Karpas-422 (cell line): ENCODE results near the gene FBXO30. TPM values are rescaled to one million over a fixed set of nuclear protein-coding genes. Genes with fewer than 3 reads are reported as not detected.

Source experiments
- DNase-seq: peaks from one replicate; pipeline ENCODE4 v3.0.0-alpha.2; 2015
- H2AFZ ChIP-seq: fragments of 200-600 bp; sonication (generic); 2 replicates; pipeline ENCODE4 v1.6.1; 2014; ENCODE audit warnings: antibody characterized with exemption, low read length, mixed read lengths
- H3K27ac ChIP-seq: fragments of 200-600 bp; sonication (generic); 2 replicates; pipeline ENCODE4 v1.5.1; 2014; ENCODE audit warnings: mild to moderate bottlenecking, low read length, moderate library complexity
- H3K27me3 ChIP-seq: fragments of 200-600 bp; sonication (generic); 2 replicates; pipeline ENCODE4 v1.6.1; 2014; ENCODE audit warnings: low read length, mixed read lengths
- H3K36me3 ChIP-seq: fragments of 200-600 bp; sonication (generic); 2 replicates; pipeline ENCODE4 v1.6.1; 2014; ENCODE audit warnings: low read length, mixed read lengths; ENCODE audit not compliant: insufficient read depth
- H3K4me1 ChIP-seq: fragments of 200-600 bp; sonication (generic); 2 replicates; pipeline ENCODE4 v1.6.1; 2014; ENCODE audit warnings: mild to moderate bottlenecking, low read length, mixed read lengths
- H3K4me2 ChIP-seq: fragments of 200-600 bp; sonication (generic); 2 replicates; pipeline ENCODE4 v1.6.1; 2014; ENCODE audit warnings: low read length, low read depth, mild to moderate bottlenecking; ENCODE audit not compliant: poor library complexity, severe bottlenecking
- H3K4me3 ChIP-seq: fragments of 200-600 bp; sonication (generic); 2 replicates; pipeline ENCODE4 v1.5.1; 2014; ENCODE audit warnings: mild to moderate bottlenecking, antibody characterized with exemption, low read length, mixed read lengths
- H3K79me2 ChIP-seq: fragments of 200-600 bp; sonication (generic); 2 replicates; pipeline ENCODE4 v1.6.1; 2014; ENCODE audit warnings: mild to moderate bottlenecking, low read length, mixed read lengths
- H3K9ac ChIP-seq: fragments of 200-600 bp; sonication (generic); 2 replicates; pipeline ENCODE4 v1.6.0; 2014; ENCODE audit warnings: low read length
- H3K9me2 ChIP-seq: fragments of 200-600 bp; sonication (generic), shearing (Covaris generic); replicated peaks from 2 replicates; pipeline ENCODE4 v1.6.0; 2014; ENCODE audit warnings: mild to moderate bottlenecking, low read length, moderate library complexity; ENCODE audit not compliant: insufficient read depth
- H3K9me3 ChIP-seq: fragments of 300-700, 200-600 bp; sonication (generic); 2 replicates; pipeline ENCODE4 v1.6.1; 2014; ENCODE audit warnings: low read length, mixed read lengths
- H4K20me1 ChIP-seq: fragments of 200-600 bp; sonication (generic); 2 replicates; pipeline ENCODE4 v1.6.1; 2014; ENCODE audit warnings: mild to moderate bottlenecking, antibody characterized with exemption, low read length, low read depth; ENCODE audit not compliant: insufficient read depth
- total RNA-seq: library from RNA; depleted of rRNA; stranded (reverse); fragments of >200 nt; shearing (Covaris generic); gene quantifications from 2 replicates; pipeline ENCODE4 v1.2.3, GENCODE V29; 2014; ENCODE audit warnings: low replicate concordance

FBXO30 gene
- total RNA-seq, 1 experiment from 2014 or later = 30.6 TPM

- Histone ChIP-seq H3K27me3 (no peaks in the 10 kb centered on the region), H3K4me1 (peaks cover 3% of the 10 kb centered on the region; the same call in 1 of the 2 replicates), H3K4me2 (no peak overlapping the region), H2AFZ (no peak overlapping the region), H3K4me3 (no peak overlapping the region), H3K9me3 (no peaks in the 10 kb centered on the region), H3K79me2 (no peaks in the 10 kb centered on the region), H3K36me3 (no peaks in the 10 kb centered on the region), H4K20me1 (no peaks in the 10 kb centered on the region), H3K9ac (no peak overlapping the region), H3K9me2 (no peaks in the 10 kb centered on the region), H3K27ac (no peak overlapping the region)
- DNase-seq = no peak
Measured at GRCh38 chr6:145829102-145829501, 14.5 kb upstream of the FBXO30 start.

- Histone ChIP-seq H3K27me3 (no peaks in the 10 kb centered on the region), H3K36me3 (no peaks in the 10 kb centered on the region), H3K79me2 (no peaks in the 10 kb centered on the region), H3K9me3 (no peaks in the 10 kb centered on the region), H3K4me1 (no peaks in the 10 kb centered on the region), H3K27ac (no peak overlapping the region), H2AFZ (no peak overlapping the region), H4K20me1 (no peaks in the 10 kb centered on the region), H3K4me3 (no peak overlapping the region), H3K9me2 (no peaks in the 10 kb centered on the region), H3K4me2 (no peak overlapping the region), H3K9ac (no peak overlapping the region)
- no peak for DNase-seq
Measured at GRCh38 chr6:145824344-145824743, 9.7 kb upstream of the FBXO30 start.

- Histone ChIP-seq H3K9me2 (no peaks in the 10 kb centered on the region), H3K79me2 (no peaks in the 10 kb centered on the region), H3K9me3 (no peaks in the 10 kb centered on the region), H2AFZ (no peak overlapping the region), H3K36me3 (no peaks in the 10 kb centered on the region), H3K4me1 (no peaks in the 10 kb centered on the region), H4K20me1 (no peaks in the 10 kb centered on the region), H3K27me3 (no peaks in the 10 kb centered on the region), H3K4me3 (no peak overlapping the region), H3K27ac (no peak overlapping the region), H3K9ac (no peak overlapping the region), H3K4me2 (no peak overlapping the region)
- DNase-seq = no peak
Measured at GRCh38 chr6:145823328-145823944, 8.8 kb upstream of the FBXO30 start.

- Histone ChIP-seq H3K4me2 (no peak overlapping the region), H3K4me1 (no peaks in the 10 kb centered on the region), H2AFZ (no peak overlapping the region), H3K9me3 (no peaks in the 10 kb centered on the region), H3K9ac (no peak overlapping the region), H4K20me1 (no peaks in the 10 kb centered on the region), H3K4me3 (no peak overlapping the region), H3K9me2 (no peaks in the 10 kb centered on the region), H3K79me2 (no peaks in the 10 kb centered on the region), H3K27ac (no peak overlapping the region), H3K36me3 (no peaks in the 10 kb centered on the region), H3K27me3 (no peaks in the 10 kb centered on the region)
- DNase-seq = no peak
Measured at GRCh38 chr6:145822456-145822855, 7.9 kb upstream of the FBXO30 start.

- Histone ChIP-seq H2AFZ (no peak overlapping the region), H3K9me3 (no peaks in the 10 kb centered on the region), H3K79me2 (peaks cover 6% of the 10 kb centered on the region; the same call in 1 of the 2 replicates), H3K9ac (no peak overlapping the region), H4K20me1 (no peaks in the 10 kb centered on the region), H3K4me1 (peaks cover 13% of the 10 kb centered on the region), H3K27me3 (no peaks in the 10 kb centered on the region), H3K4me3 (no peak overlapping the region), H3K4me2 (no peak overlapping the region), H3K9me2 (no peaks in the 10 kb centered on the region), H3K36me3 (no peaks in the 10 kb centered on the region; the same call in 1 of the 2 replicates), H3K27ac (no peak overlapping the region)
- DNase-seq = no peak
Measured at GRCh38 chr6:145819994-145820393, 5.4 kb upstream of the FBXO30 start.

GRCh38 chr6:145818796-145819195 lies 4.2 kb upstream of the FBXO30 start:
- Histone ChIP-seq H2AFZ (no peak overlapping the region), H3K27ac (no peak overlapping the region), H3K9me2 (no peaks in the 10 kb centered on the region), H3K9ac (no peak overlapping the region), H3K36me3 (no peaks in the 10 kb centered on the region; the same call in 1 of the 2 replicates), H3K27me3 (no peaks in the 10 kb centered on the region), H3K9me3 (no peaks in the 10 kb centered on the region), H4K20me1 (no peaks in the 10 kb centered on the region), H3K4me3 (no peak overlapping the region), H3K4me1 (peaks cover 13% of the 10 kb centered on the region), H3K4me2 (no peak overlapping the region), H3K79me2 (peaks cover 11% of the 10 kb centered on the region)
- no peak for DNase-seq

- no peak overlapping the region for H3K9ac ChIP-seq
- no peaks in the 10 kb centered on the region for H4K20me1 ChIP-seq
- no peaks in the 10 kb centered on the region for H3K9me3 ChIP-seq
- peaks cover under 1% of the 10 kb centered on the region for H3K36me3 ChIP-seq
- DNase-seq = no peak
- H3K4me3 ChIP-seq = peak overlapping the region; percentile 89; the same call in 1 of the 2 replicates
- H3K79me2 ChIP-seq = peaks cover 35% of the 10 kb centered on the region
- H3K27me3 ChIP-seq = no peaks in the 10 kb centered on the region
- peaks cover 26% of the 10 kb centered on the region for H3K4me1 ChIP-seq
- no peak overlapping the region for H2AFZ ChIP-seq
- H3K27ac ChIP-seq = no peak overlapping the region
- H3K9me2 ChIP-seq = no peaks in the 10 kb centered on the region
- peak overlapping the region; percentile 95 for H3K4me2 ChIP-seq
Measured at GRCh38 chr6:145816392-145816791, 1.8 kb upstream of the FBXO30 start.

- H3K36me3 ChIP-seq = peaks cover 7% of the 10 kb centered on the region
- H3K9me3 ChIP-seq = no peaks in the 10 kb centered on the region
- H3K27me3 ChIP-seq = no peaks in the 10 kb centered on the region
- H2AFZ ChIP-seq = 0 out of 2 replicates have a peak overlapping the region, but pooled peaks have one; percentile 26
- peak; percentile 46 for DNase-seq
- no peaks in the 10 kb centered on the region for H4K20me1 ChIP-seq
- H3K4me2 ChIP-seq = peak overlapping the region; percentile 95
- H3K4me1 ChIP-seq = peaks cover 34% of the 10 kb centered on the region
- no peaks in the 10 kb centered on the region for H3K9me2 ChIP-seq
- peaks cover 43% of the 10 kb centered on the region for H3K79me2 ChIP-seq
- H3K27ac ChIP-seq = peak overlapping the region; percentile 33; the same call in 1 of the 2 replicates
- H3K4me3 ChIP-seq = peak overlapping the region; percentile 89
- H3K9ac ChIP-seq = peak overlapping the region; percentile 81
Measured at GRCh38 chr6:145815309-145816274, 997 bp upstream of the FBXO30 start.
